MM.1S (cell line): ENCODE measurements around the gene FGD4.

ENCODE experiments used
- CTCF ChIP-seq: fragments of 300-600 bp; sonication (generic); IDR thresholded peaks from 2 replicates; pipeline ENCODE4 v1.5.1; 2016; ENCODE audit warnings: antibody characterized with exemption, low read length, mixed read lengths
- EZH2 ChIP-seq: fragments of 300-600 bp; sonication (generic); optimal IDR thresholded peaks from 2 replicates; pipeline ENCODE3; 2017; ENCODE audit warnings: low read depth, mild to moderate bottlenecking, antibody characterized with exemption, low read length, mixed read lengths

GRCh38 chr12:32596030-32596429 is 196.7 kb downstream of the FGD4 start:
- TF ChIP-seq CTCF = no peak
- no peak for TF ChIP-seq EZH2
